ENCODE results near the gene ASNS.
"Not testable (repeated sequence)": the region's sequence is repeated elsewhere in the genome, so short reads cannot be mapped to it uniquely, and the experiment has no call there.

Gene ASNS, protein sequence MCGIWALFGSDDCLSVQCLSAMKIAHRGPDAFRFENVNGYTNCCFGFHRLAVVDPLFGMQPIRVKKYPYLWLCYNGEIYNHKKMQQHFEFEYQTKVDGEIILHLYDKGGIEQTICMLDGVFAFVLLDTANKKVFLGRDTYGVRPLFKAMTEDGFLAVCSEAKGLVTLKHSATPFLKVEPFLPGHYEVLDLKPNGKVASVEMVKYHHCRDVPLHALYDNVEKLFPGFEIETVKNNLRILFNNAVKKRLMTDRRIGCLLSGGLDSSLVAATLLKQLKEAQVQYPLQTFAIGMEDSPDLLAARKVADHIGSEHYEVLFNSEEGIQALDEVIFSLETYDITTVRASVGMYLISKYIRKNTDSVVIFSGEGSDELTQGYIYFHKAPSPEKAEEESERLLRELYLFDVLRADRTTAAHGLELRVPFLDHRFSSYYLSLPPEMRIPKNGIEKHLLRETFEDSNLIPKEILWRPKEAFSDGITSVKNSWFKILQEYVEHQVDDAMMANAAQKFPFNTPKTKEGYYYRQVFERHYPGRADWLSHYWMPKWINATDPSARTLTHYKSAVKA

DNA sequence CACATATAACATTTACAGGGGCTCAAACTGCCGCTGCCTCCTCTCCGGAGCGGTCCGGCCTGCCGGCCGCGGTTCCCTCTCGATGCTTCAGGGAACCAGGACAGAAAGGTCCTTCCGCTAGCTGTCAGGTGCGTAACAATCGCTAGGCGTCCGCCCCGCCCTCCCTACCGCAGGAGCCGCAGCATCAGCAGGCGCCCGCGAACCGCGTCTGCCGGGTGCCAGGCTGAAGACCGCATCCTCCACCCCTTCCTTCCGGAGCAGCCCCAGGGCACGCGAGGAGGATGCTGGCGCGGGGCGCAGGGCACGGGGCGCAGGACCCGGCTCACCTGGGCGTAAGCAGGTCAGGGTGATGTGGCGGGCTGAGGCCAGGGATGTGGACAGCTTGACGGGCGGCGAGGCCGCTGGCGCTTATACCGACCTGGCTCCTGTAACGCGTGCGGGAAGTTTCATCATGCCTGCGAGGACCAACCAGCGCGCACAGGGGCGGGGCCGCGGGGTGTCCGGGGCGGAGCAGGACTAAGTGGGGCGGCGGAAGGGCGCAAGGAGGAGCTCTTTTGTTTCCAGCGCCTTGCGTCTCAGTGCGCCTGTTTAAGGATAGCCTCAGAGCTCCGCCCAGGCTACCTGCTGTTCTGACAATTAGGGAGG lies at the start of gene ASNS:
ASNS (minus strand) TSS at position 384 of the 645 bp plus-strand sequence. CDS start 3,252 bp downstream, outside the sequence.
- TF ChIP-seq, protein P1, sequence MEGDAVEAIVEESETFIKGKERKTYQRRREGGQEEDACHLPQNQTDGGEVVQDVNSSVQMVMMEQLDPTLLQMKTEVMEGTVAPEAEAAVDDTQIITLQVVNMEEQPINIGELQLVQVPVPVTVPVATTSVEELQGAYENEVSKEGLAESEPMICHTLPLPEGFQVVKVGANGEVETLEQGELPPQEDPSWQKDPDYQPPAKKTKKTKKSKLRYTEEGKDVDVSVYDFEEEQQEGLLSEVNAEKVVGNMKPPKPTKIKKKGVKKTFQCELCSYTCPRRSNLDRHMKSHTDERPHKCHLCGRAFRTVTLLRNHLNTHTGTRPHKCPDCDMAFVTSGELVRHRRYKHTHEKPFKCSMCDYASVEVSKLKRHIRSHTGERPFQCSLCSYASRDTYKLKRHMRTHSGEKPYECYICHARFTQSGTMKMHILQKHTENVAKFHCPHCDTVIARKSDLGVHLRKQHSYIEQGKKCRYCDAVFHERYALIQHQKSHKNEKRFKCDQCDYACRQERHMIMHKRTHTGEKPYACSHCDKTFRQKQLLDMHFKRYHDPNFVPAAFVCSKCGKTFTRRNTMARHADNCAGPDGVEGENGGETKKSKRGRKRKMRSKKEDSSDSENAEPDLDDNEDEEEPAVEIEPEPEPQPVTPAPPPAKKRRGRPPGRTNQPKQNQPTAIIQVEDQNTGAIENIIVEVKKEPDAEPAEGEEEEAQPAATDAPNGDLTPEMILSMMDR (IDR thresholded peaks at IDR 0.05; ENCODE audit: low read depth, low read length, missing control alignments) = no peak
- DNase-seq = peak; percentile 88
- H3K27me3 ChIP-seq (replicated peaks) = no peaks in the 10 kb centered on the region
- H3K27ac ChIP-seq = peak within 1 kb of the TSS; percentile 32
- H3K4me3 ChIP-seq (ENCODE audit: low read depth, low read length) = peak within 1 kb of the TSS; percentile 87
- no peaks in the 10 kb centered on the region for H3K36me3 ChIP-seq (replicated peaks)
- in situ Hi-C loops (cut with HindIII; ENCODE audit: low pct_ligation_motif_present, low sequenced_read_pairs) = no loop called here

DNA sequence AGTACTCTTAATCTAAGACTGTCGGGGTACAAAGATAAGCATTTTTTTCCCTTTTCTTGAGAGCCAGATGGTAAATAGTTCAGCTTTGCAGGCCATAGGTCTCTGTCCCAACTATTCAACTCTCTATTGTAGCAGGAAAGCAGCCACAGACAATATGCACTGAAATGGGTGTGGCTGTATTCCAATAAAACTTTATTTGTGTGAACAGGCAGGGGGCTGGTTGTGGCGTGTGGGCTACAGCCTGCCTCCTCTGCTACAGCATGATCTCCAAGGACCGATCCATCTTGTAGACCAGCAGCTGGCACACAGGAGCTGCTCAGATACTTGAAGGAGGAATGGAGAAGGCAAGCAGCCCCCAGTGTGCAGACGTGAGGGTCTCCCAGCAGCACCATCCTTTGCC lies 49.0 kb upstream of the ASNS start:
- H3K4me3 ChIP-seq (ENCODE audit: low read depth, low read length); H3K27me3 ChIP-seq (replicated peaks); in situ Hi-C loops (cut with HindIII; ENCODE audit: low pct_ligation_motif_present, low sequenced_read_pairs); H3K27ac ChIP-seq; DNase-seq; H3K36me3 ChIP-seq (replicated peaks): not testable (repeated sequence)

DNA sequence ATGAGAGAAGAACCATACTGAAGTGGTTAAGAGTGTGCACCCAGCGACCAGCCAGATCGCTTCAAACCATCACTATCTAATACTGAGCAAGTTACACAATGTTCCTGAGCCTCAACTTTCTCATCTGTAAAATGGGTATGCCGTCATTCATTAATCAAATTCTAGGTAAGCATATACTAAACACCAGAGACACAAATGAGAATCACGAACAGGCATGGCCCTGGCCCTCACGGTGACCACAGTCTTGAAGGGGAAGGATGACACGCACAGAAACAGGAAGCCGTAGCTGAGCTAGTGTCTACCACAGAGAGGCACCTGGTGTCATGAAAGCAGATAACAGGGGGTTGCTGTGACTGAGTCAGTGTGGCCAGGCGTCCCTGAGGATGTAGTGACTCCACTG lies 43.1 kb upstream of the ASNS start:
- DNase-seq; H3K36me3 ChIP-seq (replicated peaks); in situ Hi-C loops (cut with HindIII; ENCODE audit: low pct_ligation_motif_present, low sequenced_read_pairs); H3K27ac ChIP-seq; H3K27me3 ChIP-seq (replicated peaks); H3K4me3 ChIP-seq (ENCODE audit: low read depth, low read length): not testable (repeated sequence)

DNA sequence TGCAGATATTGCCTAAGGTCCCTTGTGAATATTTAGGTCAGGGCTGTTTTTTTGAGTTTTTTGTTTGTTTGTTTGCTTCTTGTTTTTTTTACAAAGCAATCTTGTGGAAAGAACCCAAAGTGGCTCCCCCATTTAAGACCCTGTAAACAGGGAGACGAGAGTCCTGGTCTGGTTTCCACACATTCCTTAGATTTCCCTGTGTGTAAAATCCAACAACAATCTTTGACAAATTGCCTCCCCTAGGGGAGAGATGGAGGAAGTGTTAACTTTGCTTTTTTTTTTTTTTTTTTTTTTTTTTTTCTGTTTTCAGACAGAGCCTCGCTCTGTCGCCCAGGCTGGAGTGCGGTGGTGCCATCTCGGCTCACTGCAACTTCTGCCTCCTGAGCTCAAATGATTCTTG lies 40.1 kb upstream of the ASNS start:
- H3K27me3 ChIP-seq (replicated peaks); H3K27ac ChIP-seq; in situ Hi-C loops (cut with HindIII; ENCODE audit: low pct_ligation_motif_present, low sequenced_read_pairs); H3K4me3 ChIP-seq (ENCODE audit: low read depth, low read length); H3K36me3 ChIP-seq (replicated peaks); DNase-seq: not testable (repeated sequence)

DNA sequence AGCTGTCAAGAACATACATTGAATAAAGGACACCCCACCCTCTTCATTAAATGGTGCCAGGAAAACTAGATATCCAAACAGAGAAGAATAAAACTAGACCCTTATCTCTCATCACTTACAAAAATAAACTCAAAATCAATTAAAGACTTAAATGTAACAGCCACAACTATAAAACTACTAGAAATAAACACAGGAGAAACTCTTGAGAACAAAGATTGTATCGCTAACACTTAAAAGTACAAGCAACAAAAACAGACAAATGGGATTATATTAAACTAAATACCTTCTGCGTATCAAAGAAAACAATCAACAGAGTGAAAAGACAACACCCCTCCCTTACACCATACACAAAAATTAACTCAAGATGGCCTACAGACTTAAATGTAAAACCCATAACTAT lies 24.7 kb upstream of the ASNS start:
- in situ Hi-C loops (cut with HindIII; ENCODE audit: low pct_ligation_motif_present, low sequenced_read_pairs); H3K36me3 ChIP-seq (replicated peaks); H3K4me3 ChIP-seq (ENCODE audit: low read depth, low read length); H3K27ac ChIP-seq; DNase-seq; H3K27me3 ChIP-seq (replicated peaks): not testable (repeated sequence)

DNA sequence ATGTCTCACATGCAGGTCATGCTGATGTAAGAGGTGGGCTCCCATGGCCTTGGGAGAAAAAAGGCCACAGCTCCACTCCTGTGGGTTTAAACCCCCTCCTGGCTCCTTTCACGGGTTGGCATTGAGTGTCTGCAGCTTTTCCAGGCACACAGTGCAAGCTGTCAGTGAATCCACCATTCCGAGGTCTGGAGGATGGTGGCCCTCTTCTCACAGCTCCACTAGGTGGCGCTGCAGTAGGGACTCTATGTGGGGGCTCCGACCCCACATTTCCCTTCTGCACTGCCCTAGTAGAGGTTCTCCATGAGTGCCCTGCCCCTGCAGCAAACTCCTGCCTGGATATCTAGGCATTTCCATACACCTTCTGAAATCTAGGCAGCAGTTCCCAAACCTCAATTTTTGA lies 19.5 kb upstream of the ASNS start:
- in situ Hi-C loops (cut with HindIII; ENCODE audit: low pct_ligation_motif_present, low sequenced_read_pairs); H3K36me3 ChIP-seq (replicated peaks); H3K27me3 ChIP-seq (replicated peaks); H3K27ac ChIP-seq; DNase-seq; H3K4me3 ChIP-seq (ENCODE audit: low read depth, low read length): not testable (repeated sequence)

DNA sequence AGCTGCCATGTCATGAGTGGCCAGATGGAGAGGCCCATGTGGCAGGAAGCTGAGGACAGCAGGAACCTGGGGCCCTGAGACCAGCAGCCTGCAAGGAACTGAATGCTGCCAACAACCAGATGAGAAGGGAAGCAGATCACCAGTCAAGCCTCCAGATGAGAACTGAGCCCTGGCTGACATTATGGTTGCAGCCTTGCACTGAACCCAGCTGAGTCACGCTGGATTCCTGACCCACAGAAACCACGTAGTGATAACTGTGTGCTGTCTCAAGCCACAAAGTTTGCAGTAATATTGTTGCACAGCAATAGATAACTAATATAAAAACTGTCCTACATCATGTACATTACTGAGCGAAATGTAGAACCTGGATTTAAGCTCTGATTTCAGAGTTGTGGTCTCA lies 7.3 kb upstream of the ASNS start:
- H3K27ac ChIP-seq; in situ Hi-C loops (cut with HindIII; ENCODE audit: low pct_ligation_motif_present, low sequenced_read_pairs); H3K36me3 ChIP-seq (replicated peaks); H3K27me3 ChIP-seq (replicated peaks); H3K4me3 ChIP-seq (ENCODE audit: low read depth, low read length): not testable (repeated sequence)
- DNase-seq = peak; percentile 79

DNA sequence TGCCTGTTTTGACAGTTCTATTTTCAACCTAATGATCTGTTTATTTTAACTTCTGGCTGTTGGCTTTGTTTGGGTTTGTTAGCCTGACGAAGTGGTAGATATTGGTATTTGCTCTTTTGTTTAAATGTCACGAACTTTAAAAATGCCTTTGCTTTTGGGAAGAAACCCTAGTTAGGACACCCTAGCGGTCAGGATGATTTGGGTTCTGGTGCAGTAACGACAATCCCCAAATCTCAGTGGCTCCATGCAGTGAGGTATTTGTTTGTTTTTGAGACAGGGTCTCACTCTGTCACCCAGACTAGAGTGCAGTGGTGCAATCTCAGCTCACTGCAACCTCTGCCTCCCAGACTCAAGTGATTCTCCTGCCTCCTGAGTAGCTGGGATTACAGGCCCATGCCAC lies 2.7 kb upstream of the ASNS start:
- in situ Hi-C loops (cut with HindIII; ENCODE audit: low pct_ligation_motif_present, low sequenced_read_pairs); H3K27me3 ChIP-seq (replicated peaks); DNase-seq; H3K27ac ChIP-seq; H3K4me3 ChIP-seq (ENCODE audit: low read depth, low read length); H3K36me3 ChIP-seq (replicated peaks): not testable (repeated sequence)

DNA sequence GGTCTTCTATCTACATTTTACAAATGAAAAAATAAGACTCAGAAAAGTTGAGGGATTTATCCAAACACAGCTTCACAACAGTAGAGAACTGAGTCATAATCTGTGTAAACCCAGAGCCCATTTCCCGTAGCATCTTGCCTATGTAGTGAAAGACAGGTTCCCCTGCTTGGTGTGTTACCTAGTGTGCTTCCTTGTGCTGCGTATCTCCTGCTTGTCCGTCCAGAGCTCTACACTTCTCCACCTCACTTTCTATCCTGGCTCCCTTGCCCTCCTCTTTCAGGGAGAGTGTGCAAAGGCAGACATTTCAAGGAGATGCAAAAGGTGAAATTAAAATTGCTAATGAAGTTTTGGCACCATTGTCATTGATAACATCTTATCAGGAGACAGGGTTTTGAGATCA lies 1.4 kb upstream of the ASNS start:
- Histone ChIP-seq H3K27me3 (replicated peaks) (no peaks in the 10 kb centered on the region), H3K27ac (no peak overlapping the region), H3K36me3 (replicated peaks) (no peaks in the 10 kb centered on the region), H3K4me3 (ENCODE audit: low read depth, low read length) (no peak overlapping the region)
- TF ChIP-seq, protein P1 (IDR thresholded peaks at IDR 0.05; ENCODE audit: low read depth, low read length, missing control alignments) = no peak
- DNase-seq = no peak
- in situ Hi-C loops (cut with HindIII; ENCODE audit: low pct_ligation_motif_present, low sequenced_read_pairs) = no loop called here
